GM20000 (cell line): ENCODE results near the gene LIF.

Source experiments
- DNase-seq: peaks from one replicate; pipeline ENCODE4 v3.0.0; 2012; ENCODE audit warnings: low spot score
- TF ChIP-seq, protein P1 (sequence below): IDR thresholded peaks from 2 replicates; pipeline ENCODE4 v1.5.1; 2012; ENCODE audit warnings: mild to moderate bottlenecking, control low read depth; ENCODE audit errors: extremely low read depth, missing control alignments

LIF gene

DNA sequence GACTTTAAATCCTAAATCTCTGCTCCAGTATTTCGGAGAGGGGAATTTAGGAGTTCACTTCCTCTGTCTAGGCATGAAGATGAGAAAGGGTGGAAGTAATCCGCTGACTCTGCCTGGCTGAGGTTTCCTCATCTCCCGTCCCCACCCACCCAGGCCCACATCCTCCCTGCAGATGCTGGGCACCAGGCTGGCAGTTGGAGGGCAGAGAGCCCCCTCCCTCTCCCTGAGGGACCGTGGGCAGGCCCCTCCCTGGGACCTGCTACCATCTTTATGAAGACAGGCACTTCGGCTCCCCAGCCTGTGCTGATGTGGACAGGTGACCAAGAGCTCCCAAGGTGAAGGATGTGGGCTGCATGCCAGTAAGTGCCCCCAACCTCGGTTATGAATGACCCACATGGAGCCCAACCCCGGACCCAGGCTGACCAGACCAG is 36.1 kb upstream of the LIF start:
- TF ChIP-seq, protein P1, sequence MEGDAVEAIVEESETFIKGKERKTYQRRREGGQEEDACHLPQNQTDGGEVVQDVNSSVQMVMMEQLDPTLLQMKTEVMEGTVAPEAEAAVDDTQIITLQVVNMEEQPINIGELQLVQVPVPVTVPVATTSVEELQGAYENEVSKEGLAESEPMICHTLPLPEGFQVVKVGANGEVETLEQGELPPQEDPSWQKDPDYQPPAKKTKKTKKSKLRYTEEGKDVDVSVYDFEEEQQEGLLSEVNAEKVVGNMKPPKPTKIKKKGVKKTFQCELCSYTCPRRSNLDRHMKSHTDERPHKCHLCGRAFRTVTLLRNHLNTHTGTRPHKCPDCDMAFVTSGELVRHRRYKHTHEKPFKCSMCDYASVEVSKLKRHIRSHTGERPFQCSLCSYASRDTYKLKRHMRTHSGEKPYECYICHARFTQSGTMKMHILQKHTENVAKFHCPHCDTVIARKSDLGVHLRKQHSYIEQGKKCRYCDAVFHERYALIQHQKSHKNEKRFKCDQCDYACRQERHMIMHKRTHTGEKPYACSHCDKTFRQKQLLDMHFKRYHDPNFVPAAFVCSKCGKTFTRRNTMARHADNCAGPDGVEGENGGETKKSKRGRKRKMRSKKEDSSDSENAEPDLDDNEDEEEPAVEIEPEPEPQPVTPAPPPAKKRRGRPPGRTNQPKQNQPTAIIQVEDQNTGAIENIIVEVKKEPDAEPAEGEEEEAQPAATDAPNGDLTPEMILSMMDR, result no peak
- DNase-seq, result no peak

DNA sequence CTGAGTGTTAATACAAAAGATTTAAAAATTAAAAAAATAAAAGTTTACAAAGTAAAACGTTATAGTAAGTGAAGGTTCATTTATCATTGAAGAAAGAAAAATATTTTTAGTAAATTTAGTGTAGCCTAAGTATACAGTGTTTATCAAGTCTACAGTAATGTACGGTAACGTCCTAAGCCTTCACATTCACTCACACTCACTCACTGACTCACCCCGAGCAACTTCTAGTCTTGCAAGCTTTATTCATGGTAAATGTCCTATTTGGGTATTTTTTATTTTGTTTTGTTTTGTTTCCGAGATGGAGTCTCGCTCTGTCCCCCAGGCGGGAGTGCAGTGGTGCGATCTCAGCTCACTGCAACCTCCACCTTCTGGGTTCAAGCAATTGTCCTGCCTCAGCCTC is 33.9 kb upstream of the LIF start:
- TF ChIP-seq, protein P1, result no peak
- DNase-seq, result no peak

DNA sequence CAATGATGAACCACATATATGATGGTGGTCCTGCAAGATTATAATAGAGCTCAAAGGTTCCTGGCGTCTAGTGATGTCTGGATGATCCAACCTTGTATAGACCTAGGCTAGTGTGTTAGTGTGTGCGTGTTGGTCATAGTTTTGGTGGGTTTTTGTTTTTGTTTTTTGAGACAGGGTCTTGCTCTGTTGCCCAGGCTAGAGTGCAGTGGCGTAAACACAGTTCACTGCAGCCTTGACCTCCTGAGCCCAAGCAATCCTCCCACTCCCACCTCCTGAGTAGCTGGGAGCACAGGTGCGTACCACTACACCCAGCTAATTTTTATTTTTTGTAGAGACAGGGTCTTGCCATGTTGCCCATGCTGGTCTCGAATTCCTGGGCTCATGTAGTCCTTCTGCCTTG is 33.4 kb upstream of the LIF start:
- DNase-seq, result no peak

DNA sequence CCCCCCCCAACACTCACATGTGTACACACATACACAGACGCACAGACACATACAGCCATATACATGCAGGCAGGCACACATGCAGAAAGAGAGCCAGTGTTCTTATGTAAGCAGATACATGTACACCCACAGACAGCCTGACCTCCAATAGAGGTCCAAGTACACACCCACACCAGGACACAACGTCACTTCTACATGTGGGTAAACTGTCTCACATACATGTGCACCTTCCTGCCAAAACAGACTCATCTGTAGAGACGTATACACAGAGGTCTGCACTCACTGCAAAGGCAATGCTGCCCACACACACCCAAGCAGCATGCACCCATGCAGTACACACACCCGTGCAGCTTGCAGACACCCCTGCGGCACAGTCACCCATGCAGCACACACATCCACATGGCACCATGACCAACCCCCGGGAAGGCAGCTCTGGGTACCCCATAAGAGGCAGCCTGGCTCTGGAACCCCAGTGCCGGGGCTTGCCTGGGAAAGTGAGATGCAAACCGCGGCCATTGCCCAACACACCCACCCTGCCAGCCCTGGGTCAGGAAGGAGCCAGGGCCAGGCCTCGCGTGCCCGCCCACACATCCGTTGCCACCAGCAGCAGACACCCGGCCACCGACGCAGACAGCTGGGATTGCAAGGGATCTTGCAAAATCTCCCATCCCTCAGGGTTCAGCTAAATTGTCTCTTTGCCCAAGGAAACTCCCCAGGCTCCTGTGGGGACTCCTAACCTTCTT is 32.7 kb upstream of the LIF start:
- no peak for DNase-seq
- TF ChIP-seq, protein P1, result no peak

More for the DNA sequence above, 33.4 kb upstream of the LIF start:
- TF ChIP-seq, protein P1, result no peak

DNA sequence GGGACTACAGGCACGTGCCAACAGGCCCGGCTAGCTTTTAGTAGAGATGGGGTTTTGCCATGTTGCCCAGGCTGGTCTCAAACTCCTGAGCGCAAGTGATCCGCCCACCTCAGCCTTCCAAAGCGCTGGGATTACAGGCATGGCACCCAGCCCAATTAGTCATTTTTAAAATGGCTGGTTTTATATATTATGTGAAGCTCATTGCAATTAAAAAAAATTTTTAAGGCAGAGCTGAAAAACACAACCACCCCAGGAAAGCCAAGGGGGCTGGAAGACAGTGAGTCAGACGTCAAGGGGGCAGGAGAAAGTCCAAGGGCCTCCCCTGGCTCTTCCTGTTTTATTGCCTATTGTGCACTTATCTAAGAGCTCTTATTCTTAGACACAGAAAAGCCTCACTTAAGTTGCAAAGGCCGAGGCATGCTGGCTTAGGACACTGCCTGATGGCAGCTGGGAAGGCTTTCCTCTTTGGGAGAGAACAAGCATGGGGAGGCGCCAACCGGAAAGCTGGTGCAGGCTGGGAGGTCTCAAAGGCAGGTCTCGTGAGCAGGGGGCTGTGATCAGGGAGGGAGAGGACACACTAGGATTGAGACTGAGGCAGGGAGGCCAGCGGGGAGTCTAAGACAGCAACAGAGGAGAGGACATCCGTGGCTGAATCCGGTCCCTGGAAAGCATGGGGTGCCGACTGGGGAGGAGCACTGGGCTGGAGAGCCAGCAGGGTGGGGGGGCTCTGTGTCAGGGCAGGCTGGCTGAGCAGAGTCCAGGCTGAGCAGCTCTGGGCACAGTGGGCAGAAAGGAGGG is 31.2 kb upstream of the LIF start:
- no peak for DNase-seq
- TF ChIP-seq, protein P1, result no peak

DNA sequence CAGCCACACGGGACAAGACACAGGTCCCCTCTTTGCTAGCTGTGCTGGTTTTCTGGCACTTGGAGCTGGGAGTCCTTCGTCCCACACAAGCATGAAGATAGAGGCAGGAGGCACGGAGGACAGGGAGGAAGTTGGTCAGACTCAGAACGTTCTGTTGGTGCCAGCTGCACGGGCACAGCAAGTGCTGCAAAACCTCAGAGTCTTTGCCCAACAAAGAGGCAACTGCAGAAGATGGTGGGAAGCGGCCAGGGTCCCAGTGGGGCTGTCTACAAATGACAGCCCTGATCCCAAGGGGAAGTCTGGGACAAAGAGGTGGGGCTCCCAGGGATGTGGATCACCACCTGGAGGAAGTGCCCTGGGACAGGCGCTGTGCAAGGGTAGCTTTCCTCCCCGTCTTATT is 29.5 kb upstream of the LIF start:
- TF ChIP-seq, protein P1, result no peak
- DNase-seq, result no peak

DNA sequence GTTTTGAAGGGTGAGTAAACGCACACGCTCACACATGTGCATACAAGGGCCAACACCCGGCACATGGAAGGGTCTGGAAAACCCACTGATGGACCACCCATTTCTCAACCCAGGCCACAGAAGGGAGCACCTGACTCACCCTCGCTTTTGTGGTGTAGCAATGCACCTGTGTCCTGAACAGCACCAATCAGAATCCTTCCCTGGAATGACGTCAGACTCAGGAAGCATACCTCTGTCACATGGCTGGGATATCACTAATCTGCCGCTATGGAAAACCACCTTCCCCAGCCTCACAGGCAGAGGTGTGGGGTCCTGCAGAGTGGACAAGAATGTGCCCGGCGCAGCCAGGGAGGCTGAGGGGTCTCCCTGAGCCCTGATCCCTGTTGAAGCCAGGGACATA is 29.1 kb upstream of the LIF start:
- TF ChIP-seq, protein P1, result no peak

More for the DNA sequence above, 29.1 kb upstream of the LIF start:
- DNase-seq, result no peak
